Neural progenitor cell (in vitro differentiated cells): ENCODE data around the gene MCRS1. TPM values are rescaled to one million over a fixed set of nuclear protein-coding genes. Genes with fewer than 3 reads are reported as not detected.

ENCODE experiments used
- DNase-seq: peaks from one replicate; pipeline ENCODE4 v3.0.0-alpha.2; 2016; ENCODE audit warnings: low spot score
- H2AFZ ChIP-seq: fragments of 200-600 bp; sonication (generic); replicated peaks from 2 replicates; pipeline ENCODE4 v1.6.1; 2016; ENCODE audit warnings: antibody characterized with exemption
- H3F3A ChIP-seq: fragments of 200-600 bp; sonication (generic); 2 replicates; pipeline ENCODE4 v1.6.1; 2016; ENCODE audit warnings: antibody characterized with exemption, low read depth
- H3K27ac ChIP-seq: fragments of 200-600 bp; sonication (generic); 2 replicates; pipeline ENCODE4 v1.5.1; 2016; ENCODE audit warnings: mild to moderate bottlenecking
- H3K27me3 ChIP-seq: fragments of 200-600 bp; sonication (generic); 2 replicates; pipeline ENCODE4 v1.6.1; 2016; ENCODE audit warnings: mild to moderate bottlenecking, moderate library complexity
- H3K36me3 ChIP-seq: fragments of 200-600 bp; sonication (generic); 2 replicates; pipeline ENCODE4 v1.5.1; 2016
- H3K4me1 ChIP-seq: fragments of 200-600 bp; sonication (generic); 2 replicates; pipeline ENCODE4 v1.6.1; 2016; ENCODE audit warnings: mixed run types
- H3K4me2 ChIP-seq: fragments of 200-600 bp; sonication (generic); 2 replicates; pipeline ENCODE4 v1.6.1; 2016
- H3K4me3 ChIP-seq: fragments of 200-600 bp; sonication (generic); 2 replicates; pipeline ENCODE4 v1.5.1; 2016
- H3K79me2 ChIP-seq: fragments of 200-600 bp; sonication (generic); 2 replicates; pipeline ENCODE4 v1.6.1; 2016; ENCODE audit warnings: low read depth
- H3K9ac ChIP-seq: fragments of 200-600 bp; sonication (generic); 2 replicates; pipeline ENCODE4 v1.6.1; 2016
- H3K9me3 ChIP-seq: fragments of 200-600 bp; sonication (generic); 2 replicates; pipeline ENCODE4 v1.5.1; 2016; ENCODE audit warnings: low read depth
- H4K20me1 ChIP-seq: fragments of 200-600 bp; sonication (generic); 2 replicates; pipeline ENCODE4 v1.6.1; 2016; ENCODE audit warnings: low read depth
- H3K27ac Mint-ChIP-seq: 3 replicates; pipeline ENCODE4 v1.8.0; 2021; ENCODE audit warnings: mixed read lengths
- H3K27me3 Mint-ChIP-seq: 2 replicates; pipeline ENCODE4 v1.8.0; 2022; ENCODE audit warnings: low read depth, mild to moderate bottlenecking, inconsistent platforms, moderate library complexity, mixed read lengths; ENCODE audit not compliant: insufficient read depth
- H3K36me3 Mint-ChIP-seq: 3 replicates; pipeline ENCODE4 v1.8.0; 2021; ENCODE audit warnings: mixed read lengths
- H3K4me1 Mint-ChIP-seq: 3 replicates; pipeline ENCODE4 v1.8.0; 2021; ENCODE audit warnings: mixed read lengths
- H3K4me3 Mint-ChIP-seq: 3 replicates; pipeline ENCODE4 v1.8.0; 2021; ENCODE audit warnings: mild to moderate bottlenecking, moderate library complexity, mixed read lengths
- H3K9me3 Mint-ChIP-seq: 3 replicates; pipeline ENCODE4 v1.8.0; 2020; ENCODE audit warnings: mixed read lengths
- EZH2 ChIP-seq: fragments of 200-600 bp; sonication (generic); IDR thresholded peaks from 2 replicates; pipeline ENCODE4 v1.6.1; 2017; ENCODE audit warnings: antibody characterized with exemption, mild to moderate bottlenecking, moderate library complexity
- EZH2phosphoT487 ChIP-seq: fragments of 200-600 bp; sonication (generic); IDR thresholded peaks from 2 replicates; pipeline ENCODE4 v1.6.1; 2017; ENCODE audit warnings: antibody characterized with exemption
- total RNA-seq: library from RNA; depleted of rRNA; stranded (reverse); fragments of >200 nt; gene quantifications from 2 replicates; pipeline ENCODE4 v1.2.3, GENCODE V29; 2015; ENCODE audit warnings: low replicate concordance
- TF ChIP-seq, protein P1 (sequence below): fragments of 200-600 bp; sonication (generic); IDR thresholded peaks from 2 replicates; pipeline ENCODE4 v1.5.1; 2017; ENCODE audit warnings: antibody characterized with exemption, mild to moderate bottlenecking

The MCRS1 gene
- total RNA-seq, 1 donor from 2014 or later, result 62.4 TPM

DNA sequence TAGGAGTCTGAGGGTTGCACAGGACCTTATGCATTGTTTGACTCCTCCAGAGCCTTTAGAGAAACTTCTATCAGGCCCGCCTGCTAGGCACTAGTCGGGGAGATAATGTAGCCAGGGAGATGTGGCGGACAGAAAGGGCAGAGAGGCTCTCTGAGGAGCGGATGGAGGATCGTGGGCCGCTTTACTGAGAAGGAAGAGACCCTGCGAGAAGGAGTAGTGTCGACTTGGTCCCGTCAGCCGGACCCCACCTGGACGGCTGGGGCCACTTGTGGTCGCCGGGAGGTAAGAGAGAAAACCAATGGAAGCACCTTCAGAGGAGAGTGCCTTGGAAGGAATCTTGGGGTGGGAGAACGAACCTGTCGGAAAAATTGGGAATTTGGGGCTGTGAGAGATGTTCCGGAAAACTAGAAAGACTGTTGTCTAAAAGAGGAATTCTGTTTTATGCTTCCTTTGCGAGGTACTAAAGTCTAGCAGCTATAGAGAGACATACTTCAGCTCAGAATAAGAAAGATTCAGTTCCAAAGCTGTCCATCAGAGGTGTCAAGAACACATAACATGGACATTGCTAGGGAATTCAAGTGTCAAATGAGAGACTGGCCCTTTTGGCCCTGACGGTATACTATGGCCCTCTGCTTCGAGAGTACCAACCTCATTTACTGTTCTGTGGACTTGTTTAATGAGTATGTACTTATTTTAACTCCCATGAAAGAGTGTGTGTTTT lies 660 bp upstream of the MCRS1 start:
- peak overlapping the region; percentile 70 for H3K4me3 ChIP-seq
- no peak for TF ChIP-seq EZH2
- no peak for TF ChIP-seq EZH2phosphoT487
- TF ChIP-seq, protein P1, sequence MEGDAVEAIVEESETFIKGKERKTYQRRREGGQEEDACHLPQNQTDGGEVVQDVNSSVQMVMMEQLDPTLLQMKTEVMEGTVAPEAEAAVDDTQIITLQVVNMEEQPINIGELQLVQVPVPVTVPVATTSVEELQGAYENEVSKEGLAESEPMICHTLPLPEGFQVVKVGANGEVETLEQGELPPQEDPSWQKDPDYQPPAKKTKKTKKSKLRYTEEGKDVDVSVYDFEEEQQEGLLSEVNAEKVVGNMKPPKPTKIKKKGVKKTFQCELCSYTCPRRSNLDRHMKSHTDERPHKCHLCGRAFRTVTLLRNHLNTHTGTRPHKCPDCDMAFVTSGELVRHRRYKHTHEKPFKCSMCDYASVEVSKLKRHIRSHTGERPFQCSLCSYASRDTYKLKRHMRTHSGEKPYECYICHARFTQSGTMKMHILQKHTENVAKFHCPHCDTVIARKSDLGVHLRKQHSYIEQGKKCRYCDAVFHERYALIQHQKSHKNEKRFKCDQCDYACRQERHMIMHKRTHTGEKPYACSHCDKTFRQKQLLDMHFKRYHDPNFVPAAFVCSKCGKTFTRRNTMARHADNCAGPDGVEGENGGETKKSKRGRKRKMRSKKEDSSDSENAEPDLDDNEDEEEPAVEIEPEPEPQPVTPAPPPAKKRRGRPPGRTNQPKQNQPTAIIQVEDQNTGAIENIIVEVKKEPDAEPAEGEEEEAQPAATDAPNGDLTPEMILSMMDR, result no peak
- H3K27me3 ChIP-seq, result no peaks in the 10 kb centered on the region
- H3K79me2 ChIP-seq, result peaks cover 58% of the 10 kb centered on the region
- peak overlapping the region; percentile 31 for H3K27ac ChIP-seq
- peaks cover 10% of the 10 kb centered on the region for H3K4me1 ChIP-seq
- H3K4me2 ChIP-seq, result peak overlapping the region; percentile 97
- Mint-ChIP-seq H3K36me3 (peaks cover 15% of the 10 kb centered on the region), H3K4me1 (peaks cover 13% of the 10 kb centered on the region), H3K4me3 (peak overlapping the region; percentile 98), H3K27me3 (peaks cover 9% of the 10 kb centered on the region), H3K27ac (peak overlapping the region; percentile 99), H3K9me3 (no peaks in the 10 kb centered on the region)
- no peaks in the 10 kb centered on the region for H3K9me3 ChIP-seq
- no peaks in the 10 kb centered on the region for H3F3A ChIP-seq
- DNase-seq, result no peak
- H3K36me3 ChIP-seq, result no peaks in the 10 kb centered on the region
- H4K20me1 ChIP-seq, result no peaks in the 10 kb centered on the region
- H3K9ac ChIP-seq, result peak overlapping the region; percentile 88
- peak overlapping the region; percentile 95 for H2AFZ ChIP-seq

GRCh38 chr12:49567302-49567610 lies 686 bp downstream of the MCRS1 start:
- H3K4me3 Mint-ChIP-seq, result peak overlapping the region; percentile 98
- no peaks in the 10 kb centered on the region for H3K9me3 Mint-ChIP-seq
- H3F3A ChIP-seq, result no peaks in the 10 kb centered on the region
- H3K4me3 ChIP-seq, result peak overlapping the region; percentile 70
- H3K36me3 ChIP-seq, result no peaks in the 10 kb centered on the region
- H3K4me1 Mint-ChIP-seq, result peaks cover 13% of the 10 kb centered on the region
- H3K9me3 ChIP-seq, result no peaks in the 10 kb centered on the region
- peak overlapping the region; percentile 95 for H2AFZ ChIP-seq
- H3K4me1 ChIP-seq, result peaks cover 10% of the 10 kb centered on the region
- H3K27me3 ChIP-seq, result no peaks in the 10 kb centered on the region
- no peak overlapping the region for H3K27ac ChIP-seq
- peaks cover 13% of the 10 kb centered on the region for H3K27me3 Mint-ChIP-seq
- H3K79me2 ChIP-seq, result peaks cover 58% of the 10 kb centered on the region
- H3K27ac Mint-ChIP-seq, result peak overlapping the region; percentile 94
- peaks cover 14% of the 10 kb centered on the region for H3K36me3 Mint-ChIP-seq
- H4K20me1 ChIP-seq, result no peaks in the 10 kb centered on the region
- H3K4me2 ChIP-seq, result peak overlapping the region; percentile 97
- peak overlapping the region; percentile 88 for H3K9ac ChIP-seq
- TF ChIP-seq EZH2phosphoT487 (no peak), EZH2 (no peak)
- TF ChIP-seq, protein P1, result no peak
- no peak for DNase-seq

DNA sequence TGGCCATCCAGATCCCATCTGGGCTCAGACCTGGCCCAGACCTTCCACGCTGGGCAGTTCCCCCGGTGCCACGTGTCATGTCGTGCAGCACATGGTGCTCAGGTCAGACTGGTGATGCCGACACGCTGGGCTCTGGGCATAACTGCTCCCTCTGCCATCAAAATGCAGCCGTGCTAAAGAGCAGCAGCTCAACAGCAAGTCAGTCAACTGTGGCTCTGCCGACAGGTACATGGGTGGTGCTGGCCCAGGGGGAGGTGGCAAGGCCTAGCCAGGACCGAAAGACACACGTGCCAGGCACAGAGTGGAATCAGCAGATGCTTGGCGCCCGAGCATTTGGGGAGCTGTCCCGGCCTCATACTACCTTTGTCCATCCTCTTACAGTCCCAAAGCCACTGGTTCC lies 1.6 kb downstream of the MCRS1 start:
- peak overlapping the region; percentile 13 for H3K4me3 Mint-ChIP-seq
- Histone ChIP-seq H3K9ac (peak overlapping the region; percentile 88), H3K27me3 (no peaks in the 10 kb centered on the region), H3K9me3 (no peaks in the 10 kb centered on the region), H3F3A (no peaks in the 10 kb centered on the region), H3K4me2 (peak overlapping the region; percentile 97), H3K36me3 (no peaks in the 10 kb centered on the region), H3K4me3 (peak overlapping the region; percentile 70), H4K20me1 (no peaks in the 10 kb centered on the region), H3K4me1 (peaks cover 10% of the 10 kb centered on the region), H2AFZ (no peak overlapping the region), H3K27ac (no peak overlapping the region), H3K79me2 (peaks cover 52% of the 10 kb centered on the region)
- no peaks in the 10 kb centered on the region for H3K9me3 Mint-ChIP-seq
- peaks cover 15% of the 10 kb centered on the region for H3K36me3 Mint-ChIP-seq
- peaks cover 10% of the 10 kb centered on the region for H3K27me3 Mint-ChIP-seq
- H3K4me1 Mint-ChIP-seq, result peaks cover 13% of the 10 kb centered on the region
- TF ChIP-seq, protein P1, result no peak
- no peak for TF ChIP-seq EZH2phosphoT487
- TF ChIP-seq EZH2, result no peak
- DNase-seq, result no peak
- H3K27ac Mint-ChIP-seq, result no peak overlapping the region
